Measurements from ENCODE around the gene RAB11FIP4. TPM values are rescaled to one million over a fixed set of nuclear protein-coding genes. Genes with fewer than 3 reads are reported as not detected.

The RAB11FIP4 gene
- total RNA-seq, 1 experiment from 2014 or later = 6.7 TPM

GRCh38 chr17:31582151-31582907 is 190.9 kb downstream of the RAB11FIP4 start:
- no peak for DNase-seq (ENCODE audit: low read depth)
- in situ Hi-C loops (cut with HindIII; ENCODE audit: low pct_unique_long_range_greater_than_20kb, low sequenced_read_pairs) = no loop called here

- in situ Hi-C loops (cut with HindIII; ENCODE audit: low pct_unique_long_range_greater_than_20kb, low sequenced_read_pairs) = no loop called here
- DNase-seq (ENCODE audit: low read depth) = no peak
These were observed 192.4 kb downstream of the RAB11FIP4 start for GRCh38 chr17:31583772-31584356.

GRCh38 chr17:31584438-31585279 is 193.2 kb downstream of the RAB11FIP4 start:
- no peak for DNase-seq (ENCODE audit: low read depth)
- in situ Hi-C loops (cut with HindIII; ENCODE audit: low pct_unique_long_range_greater_than_20kb, low sequenced_read_pairs) = no loop called here

- in situ Hi-C loops (cut with HindIII; ENCODE audit: low pct_unique_long_range_greater_than_20kb, low sequenced_read_pairs) = no loop called here
- DNase-seq (ENCODE audit: low read depth) = no peak
These were observed 193.8 kb downstream of the RAB11FIP4 start for GRCh38 chr17:31585280-31585630.

- no peak for DNase-seq (ENCODE audit: low read depth)
These were observed 195.5 kb downstream of the RAB11FIP4 start for GRCh38 chr17:31586946-31587345.

GRCh38 chr17:31587462-31587861 is 196.0 kb downstream of the RAB11FIP4 start:
- DNase-seq (ENCODE audit: low read depth) = no peak
- in situ Hi-C loops (cut with HindIII; ENCODE audit: low pct_unique_long_range_greater_than_20kb, low sequenced_read_pairs) = no loop called here

More at GRCh38 chr17:31586946-31587345, 195.5 kb downstream of the RAB11FIP4 start:
- in situ Hi-C loops (cut with HindIII; ENCODE audit: low pct_unique_long_range_greater_than_20kb, low sequenced_read_pairs) = no loop called here

Other genes starting within 250 kb of the RAB11FIP4 start
- gene OMG, start 94.4 kb upstream of the RAB11FIP4 start, total RNA-seq (2014; rRNA removed; shearing (Covaris generic); ENCODE audit: low replicate concordance) = not detected in 2 replicates
- gene EVI2B, start 77.6 kb upstream of the RAB11FIP4 start, total RNA-seq (2014; rRNA removed; shearing (Covaris generic); ENCODE audit: low replicate concordance) = not detected in 2 replicates
- not detected in 2 replicates for gene EVI2A, start 70.1 kb upstream of the RAB11FIP4 start, total RNA-seq (2014; rRNA removed; shearing (Covaris generic); ENCODE audit: low replicate concordance)